A673 (cell line): ENCODE results near the gene WDR7.

Source experiments
- CTCF ChIP-seq: fragments of 300-800, 200-600 bp; sonication (generic); conservative IDR thresholded peaks from 2 replicates; pipeline ENCODE4 v1.5.1; 2017; ENCODE audit warnings: low read depth, mild to moderate bottlenecking, antibody characterized with exemption, low read length, moderate library complexity, mixed read lengths
- EZH2 ChIP-seq: fragments of 200-600 bp; sonication (generic); IDR thresholded peaks from 2 replicates; pipeline ENCODE4 v1.6.1; 2017; ENCODE audit warnings: borderline replicate concordance, low read depth, mild to moderate bottlenecking, mixed read lengths, antibody characterized with exemption, low read length; ENCODE audit not compliant: poor library complexity, severe bottlenecking

DNA sequence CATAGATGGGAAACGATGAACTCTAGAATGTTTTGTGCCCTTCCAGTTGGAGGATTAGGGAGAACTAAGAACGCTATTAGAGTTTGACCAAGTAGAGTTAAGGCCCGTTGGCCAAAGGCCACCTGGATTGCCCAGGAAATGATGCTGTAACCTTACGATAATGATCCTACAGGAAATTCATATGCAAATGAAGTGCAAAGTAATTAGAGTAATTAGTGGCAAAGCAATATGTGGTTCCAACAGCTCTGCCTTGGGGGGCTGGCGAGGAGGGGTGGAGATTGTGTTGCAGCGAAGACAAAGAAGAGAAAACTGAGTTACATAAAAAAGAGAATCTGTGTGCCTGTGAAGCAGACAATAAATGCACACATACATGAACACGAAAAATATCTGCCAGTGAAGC is 434.2 kb downstream of the WDR7 start:
- no peak for TF ChIP-seq CTCF
- TF ChIP-seq EZH2: no peak
